Trophoblast cell (in vitro differentiated cells and primary cell): ENCODE measurements around the gene RP2.

Experiments used
- DNase-seq, 2 donors: peaks; one replicate each; pipeline ENCODE4 v3.0.0-alpha.2; 2016
- H2AFZ ChIP-seq: 2 replicates; pipeline ENCODE4 v1.6.1; 2013; ENCODE audit warnings: low read length, moderate library complexity, mild to moderate bottlenecking; ENCODE audit not compliant: insufficient read depth, poor library complexity
- H2AK5ac ChIP-seq: 2 replicates; pipeline ENCODE4 v1.6.1; 2013; ENCODE audit warnings: mild to moderate bottlenecking, low read length
- H2BK120ac ChIP-seq: 2 replicates; pipeline ENCODE4 v1.6.1; 2013; ENCODE audit warnings: low read length, mild to moderate bottlenecking, moderate library complexity; ENCODE audit not compliant: insufficient read depth, poor library complexity
- H2BK12ac ChIP-seq: 2 replicates; pipeline ENCODE4 v1.6.1; 2013; ENCODE audit warnings: mild to moderate bottlenecking, low read length, moderate library complexity
- H2BK5ac ChIP-seq: 2 replicates; pipeline ENCODE4 v1.6.1; 2013; ENCODE audit warnings: low read length, low read depth, moderate library complexity, mild to moderate bottlenecking; ENCODE audit not compliant: poor library complexity
- H3K14ac ChIP-seq: 2 replicates; pipeline ENCODE4 v1.6.1; 2013; ENCODE audit warnings: mild to moderate bottlenecking, low read length
- H3K18ac ChIP-seq: 2 replicates; pipeline ENCODE4 v1.6.1; 2013; ENCODE audit warnings: mild to moderate bottlenecking, low read length
- H3K23ac ChIP-seq: 2 replicates; pipeline ENCODE4 v1.6.1; 2013; ENCODE audit warnings: low read length
- H3K27ac ChIP-seq: 2 replicates; pipeline ENCODE4 v1.5.1; 2013; ENCODE audit warnings: low read depth, mild to moderate bottlenecking, inconsistent platforms, low read length, moderate library complexity
- H3K27me3 ChIP-seq: 2 replicates; pipeline ENCODE4 v1.6.1; 2013; ENCODE audit warnings: inconsistent platforms, mild to moderate bottlenecking, low read length, moderate library complexity; ENCODE audit not compliant: insufficient read depth
- H3K36me3 ChIP-seq, 2 experiments: 1 replicate in 1 of 2; 2 replicates in 1 of 2; pipeline ENCODE4 v1.6.1; 2013; ENCODE audit warnings: low read length in 2 of 2, mild to moderate bottlenecking in 2 of 2, moderate library complexity in 1 of 2; ENCODE audit not compliant: insufficient read depth in 2 of 2, control insufficient read depth in 1 of 2
- H3K4ac ChIP-seq: 2 replicates; pipeline ENCODE4 v1.6.1; 2013; ENCODE audit warnings: low read depth, mild to moderate bottlenecking, low read length, moderate library complexity
- H3K4me1 ChIP-seq, 2 experiments: 1 replicate in 1 of 2; 2 replicates in 1 of 2; pipeline ENCODE4 v1.6.1; 2013; ENCODE audit warnings: low read length in 2 of 2, mild to moderate bottlenecking in 2 of 2, moderate library complexity in 1 of 2; ENCODE audit not compliant: insufficient read depth in 2 of 2, control insufficient read depth in 1 of 2
- H3K4me2 ChIP-seq: 2 replicates; pipeline ENCODE4 v1.6.1; 2013; ENCODE audit warnings: inconsistent platforms, mild to moderate bottlenecking, low read length, moderate library complexity
- H3K4me3 ChIP-seq: 2 replicates; pipeline ENCODE4 v1.5.1; 2013; ENCODE audit warnings: mild to moderate bottlenecking, low read depth, low read length, inconsistent platforms
- H3K79me1 ChIP-seq: one replicate; pipeline ENCODE4 v1.6.1; 2013; ENCODE audit warnings: low read length
- H3K79me2 ChIP-seq: 2 replicates; pipeline ENCODE4 v1.6.1; 2013; ENCODE audit warnings: low read length, mild to moderate bottlenecking; ENCODE audit not compliant: control insufficient read depth, insufficient read depth, poor library complexity
- H3K9ac ChIP-seq: 2 replicates; pipeline ENCODE4 v1.6.1; 2013; ENCODE audit warnings: mild to moderate bottlenecking, low read length
- H3K9me3 ChIP-seq: 2 replicates; pipeline ENCODE4 v1.6.1; 2013; ENCODE audit warnings: low read depth, mild to moderate bottlenecking, control low read depth, inconsistent platforms, low read length; ENCODE audit not compliant: insufficient read depth
- H4K12ac ChIP-seq: 2 replicates; pipeline ENCODE4 v1.6.1; 2013; ENCODE audit warnings: low read depth, mild to moderate bottlenecking, low read length, moderate library complexity
- H4K8ac ChIP-seq: 2 replicates; pipeline ENCODE4 v1.6.1; 2013; ENCODE audit warnings: low read depth, mild to moderate bottlenecking, low read length, moderate library complexity
- H4K91ac ChIP-seq: one replicate; pipeline ENCODE4 v1.6.1; 2013; ENCODE audit warnings: low read depth, mild to moderate bottlenecking, low read length, moderate library complexity
- WGBS: extraction: QIAGEN DNeasy Blood & Tissue Kit; methylation state at CpG from one replicate; pipeline ENCODE4 v1.1.7; 2013; ENCODE audit warnings: missing lambda C conversion rate; ENCODE audit not compliant: insufficient read length, insufficient coverage; ENCODE audit errors: extremely low coverage; 5-methylcytosine and 5-hydroxymethylcytosine counted together

The RP2 gene

GRCh38 chrX:46918434-46918833, 81.6 kb downstream of the RP2 start:
- Histone ChIP-seq H3K9ac (no peak overlapping the region), H3K36me3 (no peaks in the 10 kb centered on the region), H3K9me3 (no peaks in the 10 kb centered on the region), H2AK5ac (no peak overlapping the region), H3K4ac (peak overlapping the region; percentile 87), H4K8ac (no peak overlapping the region), H2BK120ac (no peak overlapping the region), H3K79me2 (peaks cover 16% of the 10 kb centered on the region), H3K14ac (no peak overlapping the region), H2BK5ac (no peak overlapping the region), H3K79me1 (peaks cover 4% of the 10 kb centered on the region), H3K4me3 (no peak overlapping the region), H3K27ac (no peak overlapping the region), H2BK12ac (no peak overlapping the region), H3K4me2 (no peak overlapping the region), H3K27me3 (no peaks in the 10 kb centered on the region), H3K23ac (no peak overlapping the region), H3K4me1 (peaks cover 0 to 12% of the 10 kb centered on the region in 2 experiments), H4K12ac (no peak overlapping the region), H3K18ac (no peak overlapping the region), H4K91ac (no peak overlapping the region), H2AFZ (no peak overlapping the region)
- WGBS: no CpG with 5 or more reads among the region's 1 CpG
- DNase-seq: no peak

- Histone ChIP-seq H2BK5ac (no peak overlapping the region), H4K12ac (no peak overlapping the region), H3K36me3 (no peaks in the 10 kb centered on the region), H3K9me3 (no peaks in the 10 kb centered on the region), H3K9ac (no peak overlapping the region), H2BK120ac (no peak overlapping the region), H3K4me3 (no peak overlapping the region), H3K27me3 (no peaks in the 10 kb centered on the region), H3K27ac (no peak overlapping the region), H4K91ac (no peak overlapping the region), H3K23ac (no peak overlapping the region), H3K79me1 (no peaks in the 10 kb centered on the region), H3K18ac (no peak overlapping the region), H2AK5ac (no peak overlapping the region), H3K4me2 (no peak overlapping the region), H2BK12ac (no peak overlapping the region), H3K4ac (no peak overlapping the region), H3K14ac (no peak overlapping the region), H2AFZ (no peak overlapping the region), H4K8ac (no peak overlapping the region), H3K79me2 (peaks cover 13% of the 10 kb centered on the region), H3K4me1 (peaks cover 0 to 10% of the 10 kb centered on the region in 2 experiments)
- no peak for DNase-seq
- no CpG with 5 or more reads among the region's 4 CpGs for WGBS
These were observed 83.4 kb downstream of the RP2 start for GRCh38 chrX:46920235-46920634.

GRCh38 chrX:46922611-46923010, 85.8 kb downstream of the RP2 start:
- H2BK12ac ChIP-seq: no peak overlapping the region
- peaks cover 5% of the 10 kb centered on the region for H3K79me2 ChIP-seq
- H3K9ac ChIP-seq: no peak overlapping the region
- no peak overlapping the region for H3K14ac ChIP-seq
- H2AFZ ChIP-seq: no peak overlapping the region
- no peak overlapping the region for H2AK5ac ChIP-seq
- no peak overlapping the region for H4K12ac ChIP-seq
- no peaks in the 10 kb centered on the region for H3K79me1 ChIP-seq
- H3K4me1 ChIP-seq: peaks cover 0 to 10% of the 10 kb centered on the region in 2 experiments
- no peak overlapping the region for H3K4me3 ChIP-seq
- H3K27me3 ChIP-seq: no peaks in the 10 kb centered on the region
- no peak overlapping the region for H3K23ac ChIP-seq
- no CpG with 5 or more reads among the region's 1 CpG for WGBS
- H3K4ac ChIP-seq: peak overlapping the region; percentile 83
- peak in 1 of 2 donors; percentile 28 for DNase-seq
- no peak overlapping the region for H4K91ac ChIP-seq
- no peaks in the 10 kb centered on the region for H3K9me3 ChIP-seq
- no peak overlapping the region for H3K27ac ChIP-seq
- H2BK5ac ChIP-seq: no peak overlapping the region
- H4K8ac ChIP-seq: no peak overlapping the region
- H3K36me3 ChIP-seq: no peaks in the 10 kb centered on the region
- H2BK120ac ChIP-seq: no peak overlapping the region
- H3K4me2 ChIP-seq: no peak overlapping the region
- H3K18ac ChIP-seq: no peak overlapping the region

- no CpG with 5 or more reads among the region's 3 CpGs for WGBS
- H3K4me1 ChIP-seq: peaks cover 0 to 10% of the 10 kb centered on the region in 2 experiments
- no peak overlapping the region for H3K14ac ChIP-seq
- H3K79me2 ChIP-seq: peaks cover 6% of the 10 kb centered on the region
- no peak overlapping the region for H4K91ac ChIP-seq
- H3K4me2 ChIP-seq: no peak overlapping the region
- no peaks in the 10 kb centered on the region for H3K9me3 ChIP-seq
- no peak overlapping the region for H3K4me3 ChIP-seq
- H4K8ac ChIP-seq: no peak overlapping the region
- H2AK5ac ChIP-seq: no peak overlapping the region
- no peak overlapping the region for H3K9ac ChIP-seq
- no peak overlapping the region for H2BK120ac ChIP-seq
- no peak overlapping the region for H2BK12ac ChIP-seq
- H2BK5ac ChIP-seq: no peak overlapping the region
- no peak overlapping the region for H3K27ac ChIP-seq
- no peak for DNase-seq
- H3K36me3 ChIP-seq: peaks cover 0 to 1% of the 10 kb centered on the region in 2 experiments
- H3K4ac ChIP-seq: peak overlapping the region; percentile 79
- H3K23ac ChIP-seq: no peak overlapping the region
- H3K18ac ChIP-seq: no peak overlapping the region
- no peaks in the 10 kb centered on the region for H3K27me3 ChIP-seq
- no peak overlapping the region for H4K12ac ChIP-seq
- H3K79me1 ChIP-seq: no peaks in the 10 kb centered on the region
- no peak overlapping the region for H2AFZ ChIP-seq
These were observed 90.9 kb downstream of the RP2 start for GRCh38 chrX:46927718-46928117.
